Activated CD8-positive, alpha-beta memory T cell treated with anti-CD3 and anti-CD28 coated beads for 4 hours (primary cell): ENCODE data around the gene ITGA1.

Experiments
- DNase-seq, 2 donors: peaks; one replicate each; pipeline ENCODE4 v3.0.0-alpha.2; 2020; ENCODE audit warnings: low read depth in 2 of 2

Gene ITGA1

GRCh38 chr5:52897238-52897614, 109.5 kb downstream of the ITGA1 start:
- DNase-seq = no peak

GRCh38 chr5:52898961-52899680, 111.4 kb downstream of the ITGA1 start:
- no peak for DNase-seq

GRCh38 chr5:52903142-52903541, 115.4 kb downstream of the ITGA1 start:
- no peak for DNase-seq

- DNase-seq = no peak
These were observed 118.6 kb downstream of the ITGA1 start for GRCh38 chr5:52906343-52906742.

GRCh38 chr5:52906845-52907244, 119.1 kb downstream of the ITGA1 start:
- DNase-seq = no peak

- no peak for DNase-seq
These were observed 121.5 kb downstream of the ITGA1 start for GRCh38 chr5:52909192-52909591.

GRCh38 chr5:52910071-52910470, 122.4 kb downstream of the ITGA1 start:
- no peak for DNase-seq

GRCh38 chr5:52915176-52915875, 127.6 kb downstream of the ITGA1 start:
- DNase-seq = peak; percentile 0 to 13

GRCh38 chr5:52920929-52921328, 133.2 kb downstream of the ITGA1 start:
- DNase-seq = no peak

GRCh38 chr5:52922384-52922783, 134.7 kb downstream of the ITGA1 start:
- no peak for DNase-seq

- DNase-seq = no peak
These were observed 136.7 kb downstream of the ITGA1 start for GRCh38 chr5:52924456-52924855.

- no peak for DNase-seq
These were observed 137.3 kb downstream of the ITGA1 start for GRCh38 chr5:52925001-52925400.

GRCh38 chr5:52928689-52929088, 141.0 kb downstream of the ITGA1 start:
- DNase-seq = no peak

GRCh38 chr5:52938226-52938625, 150.5 kb downstream of the ITGA1 start:
- DNase-seq = no peak

GRCh38 chr5:52943285-52943684, 155.6 kb downstream of the ITGA1 start:
- no peak for DNase-seq

- DNase-seq = no peak
These were observed 156.1 kb downstream of the ITGA1 start for GRCh38 chr5:52943808-52944207.

GRCh38 chr5:52945040-52945439, 157.3 kb downstream of the ITGA1 start:
- DNase-seq = no peak

GRCh38 chr5:52947208-52947607, 159.5 kb downstream of the ITGA1 start:
- DNase-seq = no peak

GRCh38 chr5:52947851-52948250, 160.1 kb downstream of the ITGA1 start:
- no peak for DNase-seq

- peak; percentile 11 to 37 for DNase-seq
These were observed 160.8 kb downstream of the ITGA1 start for GRCh38 chr5:52948418-52949076.

GRCh38 chr5:52950686-52951085, 163.0 kb downstream of the ITGA1 start:
- no peak for DNase-seq

- DNase-seq = no peak
These were observed 164.8 kb downstream of the ITGA1 start for GRCh38 chr5:52952483-52952882.

GRCh38 chr5:52956014-52956413, 168.3 kb downstream of the ITGA1 start:
- no peak for DNase-seq
